GM12891 (cell line): ENCODE results near the gene PSME3IP1.

ENCODE experiments used
- POLR2A ChIP-seq: IDR thresholded peaks from 2 replicates; pipeline ENCODE4 v1.6.1; 2011; ENCODE audit warnings: low read depth, low read length, control low read depth
- POLR2AphosphoS5 ChIP-seq: IDR thresholded peaks from 2 replicates; pipeline ENCODE4 v1.6.1; 2011; ENCODE audit warnings: low read depth, low read length, control low read depth
- POU2F2 ChIP-seq: IDR thresholded peaks from 2 replicates; pipeline ENCODE4 v1.6.1; 2011; ENCODE audit warnings: low read depth, mild to moderate bottlenecking, control low read depth, low read length, moderate library complexity
- TAF1 ChIP-seq: IDR thresholded peaks from 2 replicates; pipeline ENCODE4 v1.6.1; 2011; ENCODE audit warnings: low read depth, low read length, control low read depth

DNA sequence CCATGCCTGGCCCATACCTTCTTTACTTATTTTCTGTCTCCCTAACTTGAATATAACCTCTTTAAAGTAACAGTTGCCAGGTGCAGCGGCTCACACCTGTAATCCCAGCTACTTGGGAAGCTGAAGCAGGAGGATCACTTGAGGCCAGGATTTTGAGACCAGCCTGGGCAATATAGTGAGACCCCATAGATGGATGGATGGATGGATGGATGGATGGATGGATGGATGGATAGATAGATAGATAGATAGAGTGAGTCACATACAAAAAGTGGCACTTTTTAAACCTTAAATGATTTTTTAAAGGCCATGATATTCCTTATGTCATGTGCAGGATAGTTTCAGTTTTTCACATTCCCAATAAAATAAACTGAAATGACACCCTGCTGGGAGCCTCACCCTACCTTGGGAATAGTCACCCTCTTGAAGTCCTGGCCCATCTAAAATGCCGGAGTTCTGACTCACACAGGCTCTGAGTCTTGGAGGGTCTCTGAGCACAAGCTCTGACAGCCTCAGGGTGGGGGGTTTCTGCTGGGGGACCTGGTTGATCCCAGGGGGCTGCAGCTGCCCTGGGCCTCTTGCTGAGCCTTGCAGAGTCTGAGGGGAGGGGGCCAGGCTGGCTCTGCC lies 67.3 kb downstream of the PSME3IP1 start:
- no peak for TF ChIP-seq POU2F2
- TF ChIP-seq POLR2A, result no peak
- no peak for TF ChIP-seq POLR2AphosphoS5
- no peak for TF ChIP-seq TAF1
